Measurements from ENCODE around the gene DHX30. TPM values are rescaled to one million over a fixed set of nuclear protein-coding genes. Genes with fewer than 3 reads are reported as not detected.
"Not testable (repeated sequence)": the region's sequence is repeated elsewhere in the genome, so short reads cannot be mapped to it uniquely, and the experiment has no call there.

Gene DHX30
- total and polyA plus RNA-seq, 2 donors (not counting 1 experiment from before 2014, with no cell fraction given): 27.4 to 47.1 TPM

DNA sequence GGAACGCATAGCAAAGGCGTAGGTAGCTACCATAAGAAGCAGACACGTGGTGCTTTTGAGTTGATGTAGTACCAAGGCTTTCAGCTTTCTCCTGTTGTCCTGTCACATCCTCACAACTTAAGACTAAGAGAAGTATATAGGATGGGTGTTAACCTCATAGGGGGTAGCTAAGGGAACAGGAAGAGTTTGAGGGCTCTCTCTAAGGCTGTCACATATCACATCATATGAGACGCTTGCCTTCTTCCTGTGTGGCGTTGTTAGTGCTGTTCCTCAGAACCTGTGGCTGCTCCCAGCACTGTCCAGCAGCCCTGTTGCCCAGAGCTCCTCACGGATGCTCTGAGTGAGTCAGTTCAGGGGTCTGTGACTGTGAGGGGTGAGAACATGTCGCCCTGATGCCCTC lies 14.7 kb downstream of the DHX30 start:
- H3K4me1 ChIP-seq (ENCODE audit: control insufficient read depth, extremely low read depth, insufficient read depth, low read length): no peaks in the 10 kb centered on the region
- no peak overlapping the region for H2AFZ ChIP-seq (ENCODE audit: low read length)
- H3K4me3 ChIP-seq (replicated peaks in 1 of 4; ENCODE audit: control extremely low read depth in 1 of 4, insufficient read depth in 1 of 4, low read depth in 3 of 4, low read length in 4 of 4): no peak overlapping the region
- no peaks in the 10 kb centered on the region for H3K9me3 ChIP-seq (ENCODE audit: control insufficient read depth, insufficient read depth, low read depth, low read length)
- H3K79me2 ChIP-seq (ENCODE audit: control insufficient read depth, insufficient read depth, low read length): no peaks in the 10 kb centered on the region
- H3K27me3 ChIP-seq (ENCODE audit: control insufficient read depth, insufficient read depth, low read length): no peaks in the 10 kb centered on the region
- no peak for DNase-seq (ENCODE audit: low read depth in 2 of 2)
- no peak overlapping the region for H3K27ac ChIP-seq (ENCODE audit: insufficient read depth, low read length)
- H3K36me3 ChIP-seq (ENCODE audit: control insufficient read depth, insufficient read depth, low read length): peaks cover 5% of the 10 kb centered on the region
- no peak overlapping the region for H3K9ac ChIP-seq (ENCODE audit: insufficient read depth, low read length)
- no peaks in the 10 kb centered on the region for H4K20me1 ChIP-seq (ENCODE audit: control insufficient read depth, extremely low read depth, insufficient read depth, low read length)
- no peak overlapping the region for H3K4me2 ChIP-seq (ENCODE audit: extremely low read depth, insufficient read depth, low read length)
- no peak for TF ChIP-seq EZH2 (IDR thresholded peaks at IDR 0.05; ENCODE audit: low read length, missing control alignments)
- TF ChIP-seq, protein P1, sequence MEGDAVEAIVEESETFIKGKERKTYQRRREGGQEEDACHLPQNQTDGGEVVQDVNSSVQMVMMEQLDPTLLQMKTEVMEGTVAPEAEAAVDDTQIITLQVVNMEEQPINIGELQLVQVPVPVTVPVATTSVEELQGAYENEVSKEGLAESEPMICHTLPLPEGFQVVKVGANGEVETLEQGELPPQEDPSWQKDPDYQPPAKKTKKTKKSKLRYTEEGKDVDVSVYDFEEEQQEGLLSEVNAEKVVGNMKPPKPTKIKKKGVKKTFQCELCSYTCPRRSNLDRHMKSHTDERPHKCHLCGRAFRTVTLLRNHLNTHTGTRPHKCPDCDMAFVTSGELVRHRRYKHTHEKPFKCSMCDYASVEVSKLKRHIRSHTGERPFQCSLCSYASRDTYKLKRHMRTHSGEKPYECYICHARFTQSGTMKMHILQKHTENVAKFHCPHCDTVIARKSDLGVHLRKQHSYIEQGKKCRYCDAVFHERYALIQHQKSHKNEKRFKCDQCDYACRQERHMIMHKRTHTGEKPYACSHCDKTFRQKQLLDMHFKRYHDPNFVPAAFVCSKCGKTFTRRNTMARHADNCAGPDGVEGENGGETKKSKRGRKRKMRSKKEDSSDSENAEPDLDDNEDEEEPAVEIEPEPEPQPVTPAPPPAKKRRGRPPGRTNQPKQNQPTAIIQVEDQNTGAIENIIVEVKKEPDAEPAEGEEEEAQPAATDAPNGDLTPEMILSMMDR (conservative IDR thresholded peaks at IDR 0.05 in 1 of 2, IDR thresholded peaks at IDR 0.05 in 1 of 2; ENCODE audit: low read depth in 1 of 2, low read length in 2 of 2): no peak

DNA sequence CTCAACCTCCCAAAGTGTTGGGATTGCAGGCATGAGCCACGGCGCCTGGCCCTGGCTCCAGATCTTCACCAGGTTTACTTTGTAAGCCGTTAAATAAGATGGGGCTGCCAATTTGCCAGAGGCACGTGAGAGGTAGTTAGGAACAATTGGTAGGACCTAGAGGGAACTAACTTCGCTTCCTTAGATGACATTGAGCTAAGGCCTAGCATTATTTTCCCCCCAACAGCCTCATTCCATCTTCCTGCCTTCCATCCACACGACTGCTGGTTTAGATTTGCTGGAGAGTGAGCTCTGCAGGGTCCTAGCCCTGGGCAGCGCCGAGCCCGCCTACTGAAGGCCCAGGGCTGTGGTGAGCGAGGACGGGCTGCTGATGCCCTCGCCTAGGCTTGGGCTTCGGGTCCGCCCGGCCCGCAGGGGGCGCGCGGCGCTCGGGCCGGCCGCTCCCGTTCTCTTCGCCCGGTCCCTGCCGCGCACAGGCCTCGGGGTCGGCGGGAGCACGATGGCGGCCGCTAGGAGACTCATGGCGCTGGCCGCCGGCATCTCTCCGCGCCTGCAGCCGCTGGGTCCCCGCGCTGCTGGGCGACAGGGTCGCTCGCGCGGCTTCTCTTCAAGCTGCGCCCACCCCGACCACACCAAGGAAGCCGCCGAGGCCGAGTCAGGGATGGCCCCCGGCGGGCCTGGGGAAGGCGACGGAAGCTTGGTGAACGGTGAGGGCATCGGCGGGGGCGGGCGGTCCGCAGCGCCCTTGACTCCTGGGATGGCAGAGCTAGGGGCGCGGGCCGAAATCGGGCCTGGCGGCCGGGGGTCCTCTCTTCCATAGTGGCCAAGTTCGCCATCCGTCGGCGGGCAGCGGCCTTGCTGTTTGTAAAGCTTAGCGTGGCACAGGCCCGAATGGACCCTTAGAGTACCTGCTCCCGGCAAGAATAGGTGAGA lies 21.9 kb downstream of the DHX30 start:
- Histone ChIP-seq H3K4me1 (ENCODE audit: control insufficient read depth, extremely low read depth, insufficient read depth, low read length) (peaks cover 9% of the 10 kb centered on the region), H2AFZ (ENCODE audit: low read length) (peak overlapping the region; percentile 92), H3K27ac (ENCODE audit: insufficient read depth, low read length) (peak overlapping the region; percentile 82), H4K20me1 (ENCODE audit: control insufficient read depth, extremely low read depth, insufficient read depth, low read length) (no peaks in the 10 kb centered on the region), H3K36me3 (ENCODE audit: control insufficient read depth, insufficient read depth, low read length) (peaks cover 7% of the 10 kb centered on the region), H3K9ac (ENCODE audit: insufficient read depth, low read length) (peak overlapping the region; percentile 95), H3K4me2 (ENCODE audit: extremely low read depth, insufficient read depth, low read length) (peak overlapping the region; percentile 85), H3K27me3 (ENCODE audit: control insufficient read depth, insufficient read depth, low read length) (no peaks in the 10 kb centered on the region), H3K79me2 (ENCODE audit: control insufficient read depth, insufficient read depth, low read length) (peaks cover 28% of the 10 kb centered on the region), H3K4me3 (replicated peaks in 1 of 4; ENCODE audit: control extremely low read depth in 1 of 4, insufficient read depth in 1 of 4, low read depth in 3 of 4, low read length in 4 of 4) (peak overlapping the region; percentile 69 to 98 (median 76)), H3K9me3 (ENCODE audit: control insufficient read depth, insufficient read depth, low read depth, low read length) (no peaks in the 10 kb centered on the region)
- TF ChIP-seq EZH2 (IDR thresholded peaks at IDR 0.05; ENCODE audit: low read length, missing control alignments): no peak
- TF ChIP-seq, protein P1 (conservative IDR thresholded peaks at IDR 0.05 in 1 of 2, IDR thresholded peaks at IDR 0.05 in 1 of 2; ENCODE audit: low read depth in 1 of 2, low read length in 2 of 2): peak; percentile 33 to 74
- peak; percentile 81 to 85 for DNase-seq (ENCODE audit: low read depth in 2 of 2)

DNA sequence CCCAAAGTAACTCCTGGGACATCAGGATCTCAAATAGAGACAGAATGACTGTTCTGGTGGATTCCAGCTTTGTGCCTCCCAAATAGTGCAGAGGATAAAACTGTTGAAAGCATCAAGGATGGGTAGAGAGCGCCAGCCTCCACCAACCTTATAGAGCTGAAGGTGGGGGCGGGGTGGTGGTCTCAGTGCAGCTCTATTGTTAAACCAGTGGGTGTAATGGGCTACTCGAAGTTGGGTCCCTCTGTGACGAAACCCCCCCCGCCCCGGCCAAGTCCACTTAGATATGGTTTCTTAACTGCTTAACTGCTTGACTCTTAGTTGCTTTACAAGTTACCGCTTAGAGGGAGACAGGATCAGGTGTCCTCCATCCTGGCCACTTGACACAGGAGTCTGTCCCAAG lies 22.7 kb downstream of the DHX30 start:
- TF ChIP-seq, protein P1 (conservative IDR thresholded peaks at IDR 0.05 in 1 of 2, IDR thresholded peaks at IDR 0.05 in 1 of 2; ENCODE audit: low read depth in 1 of 2, low read length in 2 of 2): no peak
- TF ChIP-seq EZH2 (IDR thresholded peaks at IDR 0.05; ENCODE audit: low read length, missing control alignments): no peak
- DNase-seq (ENCODE audit: low read depth in 2 of 2): no peak
- H3K4me3 ChIP-seq (replicated peaks in 1 of 4; ENCODE audit: control extremely low read depth in 1 of 4, insufficient read depth in 1 of 4, low read depth in 3 of 4, low read length in 4 of 4): peak overlapping the region; percentile 69 to 98 (median 76)
- no peaks in the 10 kb centered on the region for H3K9me3 ChIP-seq (ENCODE audit: control insufficient read depth, insufficient read depth, low read depth, low read length)
- peak overlapping the region; percentile 95 for H3K9ac ChIP-seq (ENCODE audit: insufficient read depth, low read length)
- H3K27ac ChIP-seq (ENCODE audit: insufficient read depth, low read length): peak overlapping the region; percentile 82
- H3K27me3 ChIP-seq (ENCODE audit: control insufficient read depth, insufficient read depth, low read length): no peaks in the 10 kb centered on the region
- H3K36me3 ChIP-seq (ENCODE audit: control insufficient read depth, insufficient read depth, low read length): peaks cover 7% of the 10 kb centered on the region
- peaks cover 9% of the 10 kb centered on the region for H3K4me1 ChIP-seq (ENCODE audit: control insufficient read depth, extremely low read depth, insufficient read depth, low read length)
- H2AFZ ChIP-seq (ENCODE audit: low read length): no peak overlapping the region
- H4K20me1 ChIP-seq (ENCODE audit: control insufficient read depth, extremely low read depth, insufficient read depth, low read length): no peaks in the 10 kb centered on the region
- H3K79me2 ChIP-seq (ENCODE audit: control insufficient read depth, insufficient read depth, low read length): peaks cover 28% of the 10 kb centered on the region
- peak overlapping the region; percentile 85 for H3K4me2 ChIP-seq (ENCODE audit: extremely low read depth, insufficient read depth, low read length)

DNA sequence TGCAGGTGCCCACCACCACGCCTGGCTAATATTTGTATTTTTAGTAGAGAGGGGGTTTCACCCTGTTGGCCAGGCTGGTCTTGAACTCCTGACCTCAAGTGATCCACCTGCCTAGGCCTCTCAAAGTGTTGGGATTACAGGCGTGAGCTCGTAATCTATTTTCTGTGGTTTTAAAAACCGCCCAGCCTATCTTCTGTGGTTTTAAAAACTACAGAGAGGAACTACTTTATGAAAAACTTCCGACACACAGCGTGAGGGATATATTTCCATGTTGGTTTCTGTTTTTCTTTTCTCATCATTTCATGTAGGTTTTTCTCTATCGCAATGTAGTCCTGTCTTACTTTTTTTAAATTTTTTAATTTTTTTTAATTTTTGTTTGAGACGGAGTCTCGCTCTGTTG lies 26.5 kb downstream of the DHX30 start:
- DNase-seq (ENCODE audit: low read depth in 2 of 2); H3K4me1 ChIP-seq (ENCODE audit: control insufficient read depth, extremely low read depth, insufficient read depth, low read length); H3K9me3 ChIP-seq (ENCODE audit: control insufficient read depth, insufficient read depth, low read depth, low read length); H3K36me3 ChIP-seq (ENCODE audit: control insufficient read depth, insufficient read depth, low read length); H4K20me1 ChIP-seq (ENCODE audit: control insufficient read depth, extremely low read depth, insufficient read depth, low read length); H2AFZ ChIP-seq (ENCODE audit: low read length); H3K27ac ChIP-seq (ENCODE audit: insufficient read depth, low read length); H3K9ac ChIP-seq (ENCODE audit: insufficient read depth, low read length); H3K4me3 ChIP-seq (replicated peaks in 1 of 4; ENCODE audit: control extremely low read depth in 1 of 4, insufficient read depth in 1 of 4, low read depth in 3 of 4, low read length in 4 of 4); H3K27me3 ChIP-seq (ENCODE audit: control insufficient read depth, insufficient read depth, low read length); H3K4me2 ChIP-seq (ENCODE audit: extremely low read depth, insufficient read depth, low read length): not testable (repeated sequence)
- H3K79me2 ChIP-seq (ENCODE audit: control insufficient read depth, insufficient read depth, low read length): peaks cover 27% of the 10 kb centered on the region

Measured in fibroblast of lung (primary cell).